WERI-Rb-1 (cell line): ENCODE measurements around the gene TTC34.
A peak's percentile ranks its signal among the peaks of the same experiment; 100 is the strongest.

Experiments
- DNase-seq: peaks from one replicate; pipeline ENCODE4 v3.0.0-alpha.2; 2020
- H3K27ac ChIP-seq: fragments of 250-450 bp; sonication (Bioruptor Pico); 2 replicates; pipeline ENCODE4 v1.5.1; 2020; ENCODE audit warnings: mild to moderate bottlenecking, moderate library complexity
- H3K27me3 ChIP-seq: fragments of 250-450 bp; sonication (Bioruptor Pico); 2 replicates; pipeline ENCODE4 v1.5.1; 2021; ENCODE audit warnings: mild to moderate bottlenecking, low read depth, moderate library complexity; ENCODE audit not compliant: insufficient read depth, severe bottlenecking
- H3K36me3 ChIP-seq: fragments of 250-450 bp; sonication (Bioruptor Pico); 2 replicates; pipeline ENCODE4 v1.5.1; 2020; ENCODE audit warnings: mild to moderate bottlenecking, moderate library complexity
- H3K4me3 ChIP-seq: 2 replicates; pipeline ENCODE4 v1.5.1; 2011; ENCODE audit warnings: low read depth, mild to moderate bottlenecking, control low read depth, low read length
- H3K9me3 ChIP-seq: fragments of 250-450 bp; sonication (Bioruptor Pico); 2 replicates; pipeline ENCODE4 v1.5.1; 2021; ENCODE audit warnings: mild to moderate bottlenecking, moderate library complexity; ENCODE audit not compliant: severe bottlenecking
- CTCF ChIP-seq: IDR thresholded peaks from 2 replicates; pipeline ENCODE4 v1.5.1; 2011; ENCODE audit warnings: low read depth, mild to moderate bottlenecking, control low read depth, inconsistent platforms, low read length

TTC34 gene

GRCh38 chr1:2845869-2846268 is 44.4 kb upstream of the TTC34 start:
- TF ChIP-seq CTCF = no peak
- Histone ChIP-seq H3K27ac (no peak overlapping the region), H3K36me3 (no peaks in the 10 kb centered on the region), H3K9me3 (peaks cover 8% of the 10 kb centered on the region), H3K27me3 (peaks cover 9% of the 10 kb centered on the region), H3K4me3 (no peak overlapping the region)
- DNase-seq = no peak

- no peak overlapping the region for H3K4me3 ChIP-seq
- H3K27me3 ChIP-seq = no peaks in the 10 kb centered on the region
- peak; percentile 52; the same call in 1 of the 2 replicates for TF ChIP-seq CTCF
- peaks cover 8% of the 10 kb centered on the region for H3K9me3 ChIP-seq
- no peaks in the 10 kb centered on the region for H3K36me3 ChIP-seq
- no peak for DNase-seq
- no peak overlapping the region for H3K27ac ChIP-seq
Observed at GRCh38 chr1:2840036-2840809, 38.7 kb upstream of the TTC34 start.

- no peaks in the 10 kb centered on the region for H3K36me3 ChIP-seq
- H3K4me3 ChIP-seq = no peak overlapping the region
- no peak overlapping the region for H3K27ac ChIP-seq
- H3K27me3 ChIP-seq = no peaks in the 10 kb centered on the region
- H3K9me3 ChIP-seq = no peaks in the 10 kb centered on the region
- DNase-seq = no peak
- TF ChIP-seq CTCF = no peak
Observed at GRCh38 chr1:2837823-2838222, 36.3 kb upstream of the TTC34 start.

GRCh38 chr1:2837316-2837715 is 35.8 kb upstream of the TTC34 start:
- Histone ChIP-seq H3K9me3 (no peaks in the 10 kb centered on the region), H3K4me3 (no peak overlapping the region), H3K27ac (no peak overlapping the region), H3K27me3 (no peaks in the 10 kb centered on the region), H3K36me3 (no peaks in the 10 kb centered on the region)
- no peak for DNase-seq
- no peak for TF ChIP-seq CTCF

GRCh38 chr1:2836333-2836970 is 35.0 kb upstream of the TTC34 start:
- H3K27me3 ChIP-seq = no peaks in the 10 kb centered on the region

More at GRCh38 chr1:2836333-2836970, 35.0 kb upstream of the TTC34 start:
- no peak for TF ChIP-seq CTCF
- H3K36me3 ChIP-seq = no peaks in the 10 kb centered on the region
- no peak overlapping the region for H3K4me3 ChIP-seq
- H3K9me3 ChIP-seq = peaks cover 2% of the 10 kb centered on the region
- no peak for DNase-seq
- H3K27ac ChIP-seq = no peak overlapping the region
